ENCODE measurements around the gene GLT8D2.
"Not testable (repeated sequence)": the region's sequence is repeated elsewhere in the genome, so short reads cannot be mapped to it uniquely, and the experiment has no call there.

GLT8D2 gene

GRCh38 chr12:104049278-104049902 is 597 bp downstream of the GLT8D2 start:
- DNase-seq = no peak

GRCh38 chr12:104048811-104049210 is 1.2 kb downstream of the GLT8D2 start:
- DNase-seq = no peak

GRCh38 chr12:104048162-104048561 is 1.8 kb downstream of the GLT8D2 start:
- DNase-seq = no peak

- no peak for DNase-seq
Measured at GRCh38 chr12:104046306-104046705, 3.7 kb downstream of the GLT8D2 start.

- no peak for DNase-seq
Measured at GRCh38 chr12:104044158-104044557, 5.8 kb downstream of the GLT8D2 start.

GRCh38 chr12:104042580-104042979 is 7.4 kb downstream of the GLT8D2 start:
- no peak for DNase-seq

- not testable (repeated sequence) for DNase-seq
Measured at GRCh38 chr12:104039769-104040168, 10.2 kb downstream of the GLT8D2 start.

- not testable (repeated sequence) for DNase-seq
Measured at GRCh38 chr12:104036143-104036542, 13.8 kb downstream of the GLT8D2 start.

- DNase-seq = not testable (repeated sequence)
Measured at GRCh38 chr12:104030596-104030995, 19.4 kb downstream of the GLT8D2 start.

- no peak for DNase-seq
Measured at GRCh38 chr12:104026841-104027599, 23.0 kb downstream of the GLT8D2 start.

- no peak for DNase-seq
Measured at GRCh38 chr12:104025771-104026170, 24.2 kb downstream of the GLT8D2 start.

GRCh38 chr12:104024348-104024747 is 25.6 kb downstream of the GLT8D2 start:
- no peak for DNase-seq

GRCh38 chr12:104023710-104024109 is 26.3 kb downstream of the GLT8D2 start:
- DNase-seq = no peak

GRCh38 chr12:104022786-104023185 is 27.2 kb downstream of the GLT8D2 start:
- DNase-seq = no peak

GRCh38 chr12:104021862-104022261 is 28.1 kb downstream of the GLT8D2 start:
- not testable (repeated sequence) for DNase-seq

- no peak for DNase-seq
Measured at GRCh38 chr12:104012331-104012730, 37.7 kb downstream of the GLT8D2 start.

- DNase-seq = no peak
Measured at GRCh38 chr12:104011253-104011652, 38.7 kb downstream of the GLT8D2 start.

- no peak for DNase-seq
Measured at GRCh38 chr12:104010606-104011169, 39.3 kb downstream of the GLT8D2 start.

GRCh38 chr12:104010121-104010520 is 39.9 kb downstream of the GLT8D2 start:
- DNase-seq = no peak

GRCh38 chr12:104006929-104007328 is 43.1 kb downstream of the GLT8D2 start:
- DNase-seq = no peak

- DNase-seq = no peak
Measured at GRCh38 chr12:104003596-104003995, 46.4 kb downstream of the GLT8D2 start.

- no peak for DNase-seq
Measured at GRCh38 chr12:104002686-104003085, 47.3 kb downstream of the GLT8D2 start.

GRCh38 chr12:104000807-104001434 is 49.1 kb downstream of the GLT8D2 start:
- no peak for DNase-seq

GRCh38 chr12:103998976-103999375 is 51.0 kb downstream of the GLT8D2 start:
- no peak for DNase-seq

All from activated CD4-positive, alpha-beta T cell treated with anti-CD3 and anti-CD28 coated beads, Interleukin-2, amount 50 U/mL, for 1 hour (primary cell).